Measurements from ENCODE around the gene GARRE1.

GARRE1 gene

GRCh38 chr19:34237939-34238338, 16.4 kb upstream of the GARRE1 start (continued):
- TF ChIP-seq, protein P1, sequence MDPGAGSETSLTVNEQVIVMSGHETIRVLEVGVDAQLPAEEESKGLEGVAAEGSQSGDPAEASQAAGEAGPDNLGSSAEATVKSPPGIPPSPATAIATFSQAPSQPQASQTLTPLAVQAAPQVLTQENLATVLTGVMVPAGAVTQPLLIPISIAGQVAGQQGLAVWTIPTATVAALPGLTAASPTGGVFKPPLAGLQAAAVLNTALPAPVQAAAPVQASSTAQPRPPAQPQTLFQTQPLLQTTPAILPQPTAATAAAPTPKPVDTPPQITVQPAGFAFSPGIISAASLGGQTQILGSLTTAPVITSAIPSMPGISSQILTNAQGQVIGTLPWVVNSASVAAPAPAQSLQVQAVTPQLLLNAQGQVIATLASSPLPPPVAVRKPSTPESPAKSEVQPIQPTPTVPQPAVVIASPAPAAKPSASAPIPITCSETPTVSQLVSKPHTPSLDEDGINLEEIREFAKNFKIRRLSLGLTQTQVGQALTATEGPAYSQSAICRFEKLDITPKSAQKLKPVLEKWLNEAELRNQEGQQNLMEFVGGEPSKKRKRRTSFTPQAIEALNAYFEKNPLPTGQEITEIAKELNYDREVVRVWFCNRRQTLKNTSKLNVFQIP (CRISPR knock-in tag; IDR thresholded peaks at IDR 0.05; ENCODE audit: borderline replicate concordance, low read depth) = no peak
- no peak for TF ChIP-seq TOX (CRISPR knock-in tag; IDR thresholded peaks at IDR 0.05; ENCODE audit: borderline replicate concordance)
- no peak for TF ChIP-seq PATZ1 (CRISPR knock-in tag; IDR thresholded peaks at IDR 0.05; ENCODE audit: borderline replicate concordance)

- ATAC-seq = peak; percentile 42; the same call in 1 of the 3 replicates
- no peak for TF ChIP-seq BACH2 (CRISPR knock-in tag; IDR thresholded peaks at IDR 0.05; ENCODE audit: borderline replicate concordance)
- TF ChIP-seq ARNTL (CRISPR knock-in tag; IDR thresholded peaks at IDR 0.05; ENCODE audit: borderline replicate concordance, low read depth) = no peak
- TF ChIP-seq PATZ1 (CRISPR knock-in tag; IDR thresholded peaks at IDR 0.05; ENCODE audit: borderline replicate concordance) = no peak
- TF ChIP-seq, protein P1 (CRISPR knock-in tag; IDR thresholded peaks at IDR 0.05; ENCODE audit: borderline replicate concordance, low read depth) = no peak
- no peak for TF ChIP-seq OSR1 (CRISPR knock-in tag; IDR thresholded peaks at IDR 0.05)
- no peak for TF ChIP-seq CSRNP3 (CRISPR knock-in tag; IDR thresholded peaks at IDR 0.05)
- TF ChIP-seq CSDC2 (CRISPR knock-in tag; IDR thresholded peaks at IDR 0.05) = no peak
- TF ChIP-seq ZC3H10 (CRISPR knock-in tag; IDR thresholded peaks at IDR 0.05) = no peak
- no peak for TF ChIP-seq ZNF565 (CRISPR knock-in tag; conservative IDR thresholded peaks at IDR 0.05; ENCODE audit: low read depth)
- TF ChIP-seq GLIS3 (CRISPR knock-in tag; IDR thresholded peaks at IDR 0.05) = no peak
Measured at GRCh38 chr19:34241513-34242337, 12.6 kb upstream of the GARRE1 start.

DNA sequence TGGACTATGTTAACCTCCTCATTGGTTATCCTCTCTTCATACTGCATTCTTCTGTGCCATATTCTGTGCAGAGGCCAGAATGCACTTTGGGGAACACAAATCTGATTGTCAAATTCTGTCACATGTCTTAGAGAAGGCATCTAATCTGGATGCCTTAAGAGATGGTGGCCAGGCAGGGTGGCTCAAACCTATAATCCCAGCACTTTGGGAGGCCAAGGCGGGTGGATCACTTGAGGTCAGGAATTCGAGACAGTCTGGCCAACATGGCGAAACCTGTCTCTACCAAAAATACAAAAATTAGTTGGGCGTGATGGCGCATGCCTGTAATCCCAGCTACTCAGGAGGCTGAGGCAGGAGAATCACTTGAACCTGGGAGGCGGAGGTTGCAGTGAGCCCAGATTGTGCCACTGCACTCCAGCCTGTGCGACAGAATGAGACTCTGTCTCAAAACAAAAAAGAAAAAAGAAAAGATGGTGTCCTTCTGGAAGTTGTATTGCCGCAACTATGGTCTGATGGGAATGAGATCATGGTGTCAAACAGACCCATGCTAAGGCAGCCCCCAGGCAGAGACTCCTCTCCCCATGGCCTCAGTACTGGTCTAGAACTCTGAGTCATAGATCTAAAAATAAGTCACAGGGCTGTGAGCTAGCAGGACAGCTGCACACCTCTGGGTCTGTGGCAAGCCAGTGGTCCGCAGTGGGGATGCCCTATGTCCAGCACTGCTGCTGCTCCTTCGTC, 11.0 kb upstream of the GARRE1 start:
- ATAC-seq = peak; percentile 70

DNA sequence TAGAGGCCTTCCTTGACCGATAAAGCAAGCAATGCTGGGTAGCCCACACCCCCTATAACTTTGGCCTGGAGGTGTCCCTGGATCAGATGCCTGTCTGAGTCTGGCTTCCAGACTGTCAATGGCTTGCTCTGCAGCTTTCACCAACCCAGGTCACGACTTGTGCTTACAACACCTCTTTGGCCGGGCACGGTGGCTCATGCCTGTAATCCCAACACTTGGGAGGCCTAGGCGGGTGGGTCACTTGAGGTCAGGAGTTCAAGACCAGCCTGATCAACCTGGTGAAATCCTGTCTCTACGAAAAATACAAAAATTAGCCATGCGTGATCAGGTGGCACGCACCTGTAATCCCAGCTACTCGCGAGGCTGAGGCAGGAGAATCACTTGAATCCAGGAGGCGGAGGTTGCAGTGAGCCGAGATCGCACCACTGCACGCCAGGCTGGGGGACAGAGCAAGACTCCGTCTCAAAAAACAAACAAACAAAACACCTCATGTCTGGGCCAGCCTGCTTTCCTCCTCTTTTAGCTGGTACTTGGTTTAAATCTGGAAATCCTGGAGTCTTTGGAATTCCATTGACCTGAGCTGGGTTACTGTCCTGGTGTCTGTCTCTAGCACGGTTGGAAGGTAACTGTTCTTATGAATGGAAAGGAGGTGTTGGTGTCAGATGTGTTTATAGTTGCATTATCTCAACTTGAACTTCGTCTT, 10.3 kb upstream of the GARRE1 start:
- TF ChIP-seq ZFP30 (CRISPR knock-in tag; IDR thresholded peaks at IDR 0.05) = no peak
- no peak for TF ChIP-seq CSRNP3 (CRISPR knock-in tag; IDR thresholded peaks at IDR 0.05)
- no peak; the same call in 2 of the 3 replicates for ATAC-seq

Measured in SK-N-SH treated with all-trans-retinoic acid at 6 μM for 48 hours (cell line).